NOMO-1 treated with dmso at 0.1 percent for 144 hours (cell line): ENCODE data around the gene TOX2.

Experiments used
- DNase-seq: peaks from one replicate; lab custom pipeline; 2025; ENCODE audit not compliant: unreplicated experiment; lab: John Stamatoyannopoulos, UW

TOX2 gene

GRCh38 chr20:44053046-44053445, 138.4 kb downstream of the TOX2 start:
- no peak for DNase-seq

GRCh38 chr20:44054118-44054517, 139.5 kb downstream of the TOX2 start:
- no peak for DNase-seq

- DNase-seq = no peak
Observed at GRCh38 chr20:44054849-44055248, 140.2 kb downstream of the TOX2 start.

GRCh38 chr20:44056010-44056698, 141.5 kb downstream of the TOX2 start:
- DNase-seq = peak; percentile 15

- no peak for DNase-seq
Observed at GRCh38 chr20:44057698-44058675, 143.3 kb downstream of the TOX2 start.

- no peak for DNase-seq
Observed at GRCh38 chr20:44064501-44065400, 150.1 kb downstream of the TOX2 start.

GRCh38 chr20:44065401-44066340, 151.0 kb downstream of the TOX2 start:
- no peak for DNase-seq

GRCh38 chr20:44066645-44067606, 152.3 kb downstream of the TOX2 start:
- DNase-seq = no peak

GRCh38 chr20:44067650-44068081, 153.0 kb downstream of the TOX2 start:
- DNase-seq = no peak

GRCh38 chr20:44068316-44069201, 153.9 kb downstream of the TOX2 start:
- peak; percentile 11 for DNase-seq

GRCh38 chr20:44069203-44070011, 154.8 kb downstream of the TOX2 start:
- DNase-seq = peak; percentile 11

- peak; percentile 2 for DNase-seq
Observed at GRCh38 chr20:44070139-44070900, 155.7 kb downstream of the TOX2 start.

- no peak for DNase-seq
Observed at GRCh38 chr20:44071057-44071456, 156.4 kb downstream of the TOX2 start.

GRCh38 chr20:44071526-44072111, 157.0 kb downstream of the TOX2 start:
- no peak for DNase-seq

- DNase-seq = no peak
Observed at GRCh38 chr20:44072384-44072783, 157.7 kb downstream of the TOX2 start.
